Fibroblast of the conjunctiva (primary cell): ENCODE data around the gene ABHD17A.
"Not testable (repeated sequence)": the region's sequence is repeated elsewhere in the genome, so short reads cannot be mapped to it uniquely, and the experiment has no call there.

Experiments used
- DNase-seq: peaks from one replicate; pipeline ENCODE4 v3.0.0-alpha.2; 2010; ENCODE audit warnings: low read depth

ABHD17A gene

GRCh38 chr19:1910177-1910576 is 24.9 kb upstream of the ABHD17A start:
- DNase-seq, result no peak

GRCh38 chr19:1909761-1910080 is 24.4 kb upstream of the ABHD17A start:
- DNase-seq, result no peak

DNA sequence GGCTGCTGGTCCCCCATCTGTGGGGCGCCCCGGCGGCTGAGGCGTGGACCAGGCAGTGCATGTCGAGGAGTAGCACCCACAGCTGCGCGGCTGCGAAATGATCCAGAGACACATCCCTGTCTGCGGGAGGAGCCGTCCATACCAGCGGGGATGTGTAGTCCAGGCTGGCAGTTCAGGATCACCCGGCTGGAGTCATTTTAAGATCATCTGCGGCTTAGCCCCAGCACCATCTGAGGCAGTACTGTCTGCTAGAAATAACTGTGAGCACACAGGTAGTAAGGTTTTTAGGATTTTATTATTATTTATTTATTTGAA is 23.0 kb upstream of the ABHD17A start:
- no peak for DNase-seq

- no peak for DNase-seq
Measured at GRCh38 chr19:1907563-1908363, 22.5 kb upstream of the ABHD17A start.

DNA sequence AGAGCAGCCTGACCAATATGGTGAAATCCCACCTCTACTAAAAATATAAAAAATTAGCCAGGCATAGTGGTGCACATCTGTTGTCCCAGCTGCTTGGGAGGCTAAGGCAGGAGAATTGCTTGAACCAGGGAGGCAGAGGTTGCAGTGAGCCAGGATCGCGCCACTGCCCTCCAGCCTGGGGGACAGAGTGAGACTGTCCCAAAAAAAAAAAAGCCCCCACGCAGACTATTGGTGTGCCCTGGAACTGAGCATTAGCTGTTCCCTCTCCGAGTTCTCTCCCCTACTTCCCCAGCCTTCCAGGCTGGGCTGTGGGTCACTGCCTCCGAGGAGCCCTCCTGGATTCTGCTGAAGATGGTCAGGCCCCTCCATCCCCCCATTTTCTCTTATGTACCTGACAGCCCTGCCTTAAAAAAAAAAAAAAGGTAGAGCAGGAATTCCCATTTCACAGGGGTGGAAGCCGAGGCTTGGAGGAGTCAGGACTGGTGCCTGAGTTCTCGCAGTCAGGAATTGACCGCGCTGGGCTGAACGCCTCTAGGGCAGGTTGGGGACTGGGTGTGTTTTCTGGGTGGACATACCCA is 21.8 kb upstream of the ABHD17A start:
- no peak for DNase-seq

- no peak for DNase-seq
Measured at GRCh38 chr19:1905863-1906375, 20.6 kb upstream of the ABHD17A start.

DNA sequence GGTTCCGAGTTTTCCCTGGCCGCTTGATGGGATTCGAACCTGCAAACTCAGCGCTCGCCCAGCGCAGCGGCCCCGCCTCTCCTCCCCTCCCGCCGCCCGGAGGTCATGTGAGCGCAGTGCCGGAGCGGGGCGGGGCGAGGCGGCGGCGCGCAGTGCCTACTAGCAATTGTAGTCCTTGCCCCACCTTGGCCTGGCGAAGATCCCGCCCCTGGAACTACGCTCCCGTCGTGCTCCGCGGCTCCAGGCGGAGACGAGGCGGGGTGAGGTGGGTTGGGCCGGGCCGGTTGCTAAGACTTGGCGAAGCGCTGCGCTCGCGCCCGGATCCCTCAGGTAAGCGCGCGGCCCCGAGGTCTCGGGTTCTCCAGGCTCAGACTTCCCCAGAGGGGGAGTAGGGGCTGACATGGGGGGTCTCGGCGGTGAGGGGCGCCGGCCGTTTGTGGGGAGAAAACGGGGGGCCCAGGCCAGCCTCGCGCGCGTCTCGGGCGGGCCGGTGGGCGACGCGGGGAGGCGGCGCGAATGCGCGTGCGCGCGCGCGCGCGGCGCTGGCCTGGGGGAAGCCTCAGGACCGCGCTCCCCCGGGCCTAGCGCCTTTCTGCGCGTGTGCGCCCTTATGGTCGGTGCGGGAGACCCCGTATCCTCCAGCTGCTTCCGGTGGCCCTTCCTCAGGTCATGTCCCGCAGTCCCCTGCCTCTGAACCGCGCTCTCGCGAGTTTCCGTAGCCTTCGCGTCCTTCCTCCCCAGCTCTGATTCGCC is 20.0 kb upstream of the ABHD17A start, which contains the start of the genes ADAT3 and SCAMP4:
Gene ADAT3 (plus strand): TSS at position 290 of the 753 bp plus-strand sequence. CDS start 6,649 bp downstream, outside the sequence.
Gene SCAMP4 (plus strand): TSS at position 290 of the 753 bp plus-strand sequence. CDS start 9,621 bp downstream, outside the sequence.
- peak; percentile 97 for DNase-seq

GRCh38 chr19:1904860-1905109 is 19.5 kb upstream of the ABHD17A start:
- no peak for DNase-seq

DNA sequence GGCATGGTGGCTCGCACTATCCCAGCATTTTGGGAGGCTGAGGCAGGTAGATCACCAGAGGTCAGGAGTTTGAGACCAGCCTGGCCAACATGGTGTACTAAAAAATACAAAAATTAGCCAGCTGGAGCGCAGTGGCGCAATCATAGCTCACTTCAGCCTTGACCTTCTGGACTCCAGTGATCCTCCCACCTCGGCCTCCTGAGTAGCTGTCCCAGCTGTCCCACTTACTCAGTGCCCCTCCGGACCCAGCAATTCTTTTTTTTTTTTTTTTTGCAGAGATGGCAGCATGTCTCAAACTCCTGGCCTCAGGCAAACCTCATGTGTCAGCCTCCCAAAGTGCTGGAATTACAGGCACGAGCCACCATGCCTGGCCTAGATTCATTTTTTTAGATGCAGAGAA is 17.6 kb upstream of the ABHD17A start:
- DNase-seq, result no peak

GRCh38 chr19:1901940-1902404 is 16.7 kb upstream of the ABHD17A start:
- DNase-seq, result no peak

DNA sequence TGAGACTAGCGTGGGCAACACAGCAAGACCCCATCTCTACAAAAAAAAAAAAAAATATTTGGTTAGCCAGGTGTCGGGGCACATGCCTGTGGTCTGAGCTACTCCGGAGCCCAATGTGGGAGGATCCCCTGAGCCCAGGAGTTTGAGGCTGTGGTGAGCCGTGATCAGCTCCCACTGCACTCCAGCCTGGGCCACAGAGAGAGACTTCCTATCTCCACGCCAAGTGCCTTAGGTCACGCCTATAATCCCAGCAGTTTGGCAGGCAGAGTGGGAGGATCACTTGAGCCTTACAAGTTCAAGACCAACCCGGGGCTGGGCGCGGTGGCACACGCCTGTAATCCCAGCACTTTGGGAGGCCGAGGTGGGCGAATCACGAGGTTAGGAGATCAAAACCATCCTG is 11.2 kb upstream of the ABHD17A start:
- no peak for DNase-seq

DNA sequence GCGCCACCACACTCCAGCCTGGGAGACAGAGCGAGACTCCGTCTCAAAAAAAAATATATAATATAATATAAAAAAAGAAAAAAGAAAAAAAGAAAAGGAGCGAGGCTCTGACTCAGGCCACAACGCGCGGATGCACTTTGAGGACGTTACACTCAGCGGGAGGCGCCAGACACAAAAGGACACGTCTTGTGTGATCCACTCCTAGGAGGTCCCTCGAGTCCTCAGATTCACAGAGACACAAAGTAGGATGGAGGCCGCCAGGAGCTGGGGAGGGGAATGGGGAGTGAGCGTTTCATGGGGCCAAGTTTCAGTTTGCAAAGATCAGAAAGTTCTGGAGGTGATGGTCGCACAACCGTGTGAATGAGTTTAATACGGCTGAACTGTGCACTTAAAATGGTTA is 8.5 kb upstream of the ABHD17A start:
- no peak for DNase-seq

DNA sequence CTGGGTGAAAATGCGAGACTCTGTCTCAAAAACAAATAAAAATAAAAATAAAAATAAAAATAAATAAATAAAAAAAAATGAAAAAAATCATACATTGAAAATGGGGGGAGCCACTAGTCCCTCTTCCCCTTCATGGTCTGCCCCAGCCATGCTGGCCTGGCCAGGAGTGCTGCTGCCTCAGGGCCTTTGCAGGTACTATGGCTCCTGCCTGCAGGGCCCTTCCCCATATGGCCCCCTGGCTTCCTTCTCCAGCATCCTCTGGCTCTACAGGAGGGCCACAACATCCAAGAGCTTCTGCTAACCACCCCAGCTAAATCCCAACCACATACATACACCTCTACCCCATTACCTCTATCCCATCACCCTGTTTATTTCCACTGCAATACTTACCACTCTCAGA is 4.6 kb upstream of the ABHD17A start:
- no peak for DNase-seq

DNA sequence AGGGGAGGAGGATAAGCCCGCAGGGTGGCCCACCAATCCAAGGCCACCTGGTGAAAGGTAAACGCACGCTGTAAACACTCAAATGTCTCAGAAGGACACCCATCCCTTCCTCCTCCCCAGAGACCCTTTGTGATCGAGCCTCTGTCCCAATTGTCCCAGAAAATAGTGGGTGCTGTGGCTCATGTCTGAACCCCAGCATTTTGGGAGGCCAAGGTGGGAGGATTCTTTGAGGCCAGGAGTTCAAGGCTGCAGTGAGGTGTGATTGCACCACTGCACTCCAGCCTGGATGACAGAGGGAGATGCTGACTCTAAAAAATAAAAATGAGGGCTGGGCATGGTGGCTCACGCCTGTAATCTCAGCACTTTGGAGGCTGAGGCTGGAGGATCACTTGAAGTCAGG is 3.1 kb upstream of the ABHD17A start:
- no peak for DNase-seq

- not testable (repeated sequence) for DNase-seq
Measured at GRCh38 chr19:1886360-1886759, 1.1 kb upstream of the ABHD17A start.

- DNase-seq, result no peak
Measured at GRCh38 chr19:1884719-1885334, 469 bp downstream of the ABHD17A start.

DNA sequence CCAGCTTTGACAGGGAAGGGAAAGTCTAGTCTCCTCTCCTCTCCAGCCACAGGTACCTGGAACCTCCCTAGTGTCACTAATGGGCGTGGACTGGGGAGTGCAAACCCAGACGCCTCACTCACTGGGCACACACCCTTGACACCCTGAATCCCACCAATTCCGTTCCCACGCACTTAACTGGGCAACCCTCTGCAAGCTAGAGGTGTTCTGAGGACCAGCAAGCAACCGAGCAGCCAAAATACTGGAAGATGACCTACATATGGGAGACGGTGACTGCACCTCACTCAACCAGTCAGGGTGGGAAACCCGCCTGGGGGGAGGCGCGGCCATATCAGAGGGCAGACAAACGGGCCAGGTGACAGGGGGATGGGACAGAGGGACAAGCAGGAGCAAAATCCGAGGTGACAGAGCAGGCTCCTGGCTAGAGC is 991 bp downstream of the ABHD17A start:
- DNase-seq, result no peak

- no peak for DNase-seq
Measured at GRCh38 chr19:1883784-1884183, 1.5 kb downstream of the ABHD17A start.

GRCh38 chr19:1882786-1883692 is 2.3 kb downstream of the ABHD17A start:
- DNase-seq, result no peak

GRCh38 chr19:1882089-1882785 is 3.1 kb downstream of the ABHD17A start:
- DNase-seq, result no peak
